HCT116 (cell line): ENCODE measurements around the gene IL20RA. TPM values are rescaled to one million over a fixed set of nuclear protein-coding genes. Genes with fewer than 3 reads are reported as not detected.

ENCODE experiments used
- ATAC-seq: fragments of 200-7000 bp; cut with Tn5 transposase; 2 replicates; pipeline ENCODE4 v1.9.1; 2020; ENCODE audit warnings: mild to moderate bottlenecking, moderate library complexity
- BruUV-seq: library from RNA; stranded (reverse); fragments of 400-500 nt; replicated peaks from 2 replicates; lab custom pipeline; 2021; lab: Mats Ljungman, UMichigan
- CTCF ChIA-PET: fragments of 300-600 bp; sonication (Branson Sonifier 250); formaldehyde crosslinking; loops from one replicate; lab custom pipeline; 2021; ENCODE audit warnings: antibody characterized with exemption; lab: Charles Lee
- POLR2A ChIA-PET: fragments of 300-600, 350-600 bp; sonication (Branson Sonifier 250); formaldehyde crosslinking; loops from one replicate; lab custom pipeline; 2021; ENCODE audit warnings: antibody characterized with exemption; lab: Charles Lee
- RAD21 ChIA-PET, 2 experiments: fragments of 300-600 bp; sonication (Branson Sonifier 250); formaldehyde crosslinking; loops; one replicate each; lab custom pipeline; 2023; ENCODE audit warnings: low total read pairs in 2 of 2; ENCODE audit not compliant: uncharacterized antibody in 2 of 2, unreplicated experiment in 2 of 2, low non-redundant PET in 1 of 2; lab: Charles Lee
- DNase-seq: peaks from one replicate; pipeline ENCODE4 v3.0.0-alpha.2; 2010; ENCODE audit warnings: low read depth, low spot score
- H2AFZ ChIP-seq: fragments of 200-600 bp; shearing (Covaris generic), sonication (generic); 2 replicates; pipeline ENCODE4 v1.6.1; 2017; ENCODE audit warnings: low read depth, mixed run types, mixed read lengths, antibody characterized with exemption, low read length; ENCODE audit not compliant: poor library complexity, severe bottlenecking
- H3K27ac ChIP-seq: 2 replicates; pipeline ENCODE4 v1.5.1; 2012; ENCODE audit warnings: low read depth, low read length
- H3K27me3 ChIP-seq: fragments of 200-600 bp; sonication (generic); 2 replicates; pipeline ENCODE4 v1.6.1; 2016; ENCODE audit warnings: mixed run types, low read length, mixed read lengths; ENCODE audit not compliant: insufficient read depth
- H3K36me3 ChIP-seq, 2 experiments: fragments of 200-500 bp in 1 of 2; fragments of 200-600 bp in 1 of 2; sonication (Bioruptor generic) in 1 of 2; sonication (generic) in 1 of 2; 2 replicates each; pipeline versions ENCODE4 v1.5.1 to v1.6.1; 2014 to 2016; ENCODE audit warnings: low read length in 2 of 2, inconsistent platforms in 1 of 2, mixed read lengths in 1 of 2, mixed run types in 1 of 2; ENCODE audit not compliant: insufficient read depth in 2 of 2, control insufficient read depth in 1 of 2
- H3K4me1 ChIP-seq, 2 experiments: fragments of 200-600 bp in 1 of 2; sonication (generic) in 1 of 2; 2 replicates each; pipeline versions ENCODE4 v1.5.1 to v1.6.1; 2012 to 2017; ENCODE audit warnings: low read length in 2 of 2, inconsistent platforms in 1 of 2, mild to moderate bottlenecking in 1 of 2, mixed read lengths in 1 of 2, mixed run types in 1 of 2, moderate library complexity in 1 of 2; ENCODE audit not compliant: insufficient read depth in 2 of 2, control insufficient read depth in 1 of 2
- H3K4me2 ChIP-seq: fragments of 200-600 bp; sonication (generic); 2 replicates; pipeline ENCODE4 v1.6.1; 2017; ENCODE audit warnings: mixed run types, low read length, mixed read lengths
- H3K4me3 ChIP-seq, 2 experiments: fragments of 200-600 bp in 1 of 2; sonication (generic) in 1 of 2; replicated peaks in 1 of 2; 2 replicates each; pipeline ENCODE4 v1.5.1; 2011 to 2016; ENCODE audit warnings: low read length in 2 of 2, control low read depth in 1 of 2, low read depth in 1 of 2, mild to moderate bottlenecking in 1 of 2, mixed read lengths in 1 of 2, mixed run types in 1 of 2
- H3K79me2 ChIP-seq: fragments of 200-600 bp; sonication (generic); 2 replicates; pipeline ENCODE4 v1.6.1; 2017; ENCODE audit warnings: mild to moderate bottlenecking, mixed run types, low read length, moderate library complexity, mixed read lengths; ENCODE audit not compliant: insufficient read depth
- H3K9ac ChIP-seq: fragments of 200-600 bp; sonication (generic); 2 replicates; pipeline ENCODE4 v1.6.1; 2016; ENCODE audit warnings: low read length, mixed read lengths
- H3K9me2 ChIP-seq: fragments of 200-600 bp; sonication (generic), shearing (Covaris generic); 2 replicates; pipeline ENCODE4 v1.6.1; 2017; ENCODE audit warnings: mixed run types, mild to moderate bottlenecking, moderate library complexity; ENCODE audit not compliant: insufficient read depth
- H3K9me3 ChIP-seq, 2 experiments: fragments of 200-500 bp in 1 of 2; fragments of 200-600 bp in 1 of 2; sonication (Bioruptor generic) in 1 of 2; sonication (generic) in 1 of 2; 2 replicates each; pipeline ENCODE4 v1.6.1; 2014 to 2017; ENCODE audit warnings: low read length in 2 of 2, mixed read lengths in 2 of 2, inconsistent platforms in 1 of 2, low read depth in 1 of 2, mild to moderate bottlenecking in 1 of 2, mixed run types in 1 of 2, moderate library complexity in 1 of 2; ENCODE audit not compliant: control insufficient read depth in 1 of 2, insufficient read depth in 1 of 2
- H4K20me1 ChIP-seq: fragments of 200-600 bp; sonication (generic), shearing (Covaris generic); 2 replicates; pipeline ENCODE4 v1.6.1; 2017; ENCODE audit warnings: mixed run types, mild to moderate bottlenecking, moderate library complexity; ENCODE audit not compliant: insufficient read depth
- CBX3 ChIP-seq: IDR thresholded peaks from 2 replicates; pipeline ENCODE4 v1.6.1; 2012; ENCODE audit warnings: low read depth
- CEBPB ChIP-seq: IDR thresholded peaks from 2 replicates; pipeline ENCODE4 v1.6.1; 2012; ENCODE audit warnings: low read depth
- EGR1 ChIP-seq: IDR thresholded peaks from 2 replicates; pipeline ENCODE4 v1.6.1; 2012; ENCODE audit warnings: low read depth
- ELF1 ChIP-seq: IDR thresholded peaks from 2 replicates; pipeline ENCODE4 v1.6.1; 2012; ENCODE audit warnings: low read depth, borderline replicate concordance
- EZH2 ChIP-seq: fragments of 200-600 bp; sonication (generic); IDR thresholded peaks from 2 replicates; pipeline ENCODE4 v1.6.1; 2017; ENCODE audit warnings: antibody characterized with exemption, mixed run types
- EZH2phosphoT487 ChIP-seq: fragments of 200-600 bp; IDR thresholded peaks from 2 replicates; pipeline ENCODE4 v1.6.1; 2018; ENCODE audit warnings: antibody characterized with exemption, borderline replicate concordance
- POLR2A ChIP-seq: IDR thresholded peaks from 2 replicates; pipeline ENCODE4 v1.7.0; 2011; ENCODE audit warnings: borderline replicate concordance; ENCODE audit not compliant: insufficient read depth, insufficient read length; ENCODE audit errors: extremely low read depth
- POLR2AphosphoS5 ChIP-seq: IDR thresholded peaks from 2 replicates; pipeline ENCODE4 v1.6.1; 2011; ENCODE audit warnings: mild to moderate bottlenecking, low read depth, low read length, moderate library complexity
- RAD21 ChIP-seq: IDR thresholded peaks from 2 replicates; pipeline ENCODE4 v1.6.1; 2012; ENCODE audit warnings: low read depth, mild to moderate bottlenecking
- SP1 ChIP-seq: IDR thresholded peaks from 2 replicates; pipeline ENCODE4 v1.6.1; 2012; ENCODE audit warnings: low read depth
- SRF ChIP-seq: IDR thresholded peaks from 2 replicates; pipeline ENCODE4 v1.6.1; 2012; ENCODE audit warnings: low read depth
- TCF7L2 ChIP-seq: IDR thresholded peaks from 2 replicates; pipeline ENCODE4 v1.7.0; 2011; ENCODE audit warnings: borderline replicate concordance, inconsistent platforms; ENCODE audit not compliant: insufficient read depth, insufficient read length; ENCODE audit errors: extremely low read depth
- YY1 ChIP-seq: IDR thresholded peaks from 2 replicates; pipeline ENCODE4 v1.6.1; 2011; ENCODE audit warnings: low read length, low read depth, moderate library complexity, mild to moderate bottlenecking; ENCODE audit not compliant: insufficient replicate concordance; ENCODE audit errors: extremely low read depth
- ZFX ChIP-seq: fragments of 450-650 bp; IDR thresholded peaks from 2 replicates; pipeline ENCODE4 v1.6.1; 2017
- intact Hi-C: fragments of 100-400 bp; cut with micrococcal nuclease; formaldehyde crosslinking; loops from 2 replicates; pipeline ENCODE4 v1.10.0; 2022
- total RNA-seq: library from RNA; stranded (reverse); gene quantifications from one replicate; pipeline ENCODE4 v1.2.1, GENCODE V29; 2021; ENCODE audit not compliant: unreplicated experiment
- TF ChIP-seq, protein P1 (sequence below): IDR thresholded peaks from 2 replicates; pipeline ENCODE4 v1.6.1; 2011; ENCODE audit warnings: mild to moderate bottlenecking, low read length, moderate library complexity; ENCODE audit not compliant: insufficient replicate concordance; ENCODE audit errors: extremely low read depth
- TF ChIP-seq, protein P2 (sequence below), 3 experiments: fragments of 200-600 bp in 1 of 3; sonication (generic) in 1 of 3; IDR thresholded peaks in 2 of 3; conservative IDR thresholded peaks in 1 of 3; 2 replicates each; pipeline ENCODE4 v1.5.1; 2012 to 2017; ENCODE audit warnings: low read depth in 2 of 3, low read length in 2 of 3, antibody characterized with exemption in 1 of 3, borderline replicate concordance in 1 of 3, control low read depth in 1 of 3, mild to moderate bottlenecking in 1 of 3, mixed read lengths in 1 of 3, mixed run types in 1 of 3, moderate library complexity in 1 of 3; ENCODE audit not compliant: insufficient read depth in 1 of 3
- TF ChIP-seq, protein P3 (sequence below): IDR thresholded peaks from 2 replicates; pipeline ENCODE4 v1.6.1; 2012
- TF ChIP-seq, protein P4 (sequence below): IDR thresholded peaks from 2 replicates; pipeline ENCODE4 v1.6.1; 2012; ENCODE audit warnings: low read depth

IL20RA gene
- total RNA-seq, 1 experiment from 2014 or later, result 1.1 TPM

GRCh38 chr6:137008204-137008603 lies 36.6 kb downstream of the IL20RA start (continued):
- TF ChIP-seq, protein P1, sequence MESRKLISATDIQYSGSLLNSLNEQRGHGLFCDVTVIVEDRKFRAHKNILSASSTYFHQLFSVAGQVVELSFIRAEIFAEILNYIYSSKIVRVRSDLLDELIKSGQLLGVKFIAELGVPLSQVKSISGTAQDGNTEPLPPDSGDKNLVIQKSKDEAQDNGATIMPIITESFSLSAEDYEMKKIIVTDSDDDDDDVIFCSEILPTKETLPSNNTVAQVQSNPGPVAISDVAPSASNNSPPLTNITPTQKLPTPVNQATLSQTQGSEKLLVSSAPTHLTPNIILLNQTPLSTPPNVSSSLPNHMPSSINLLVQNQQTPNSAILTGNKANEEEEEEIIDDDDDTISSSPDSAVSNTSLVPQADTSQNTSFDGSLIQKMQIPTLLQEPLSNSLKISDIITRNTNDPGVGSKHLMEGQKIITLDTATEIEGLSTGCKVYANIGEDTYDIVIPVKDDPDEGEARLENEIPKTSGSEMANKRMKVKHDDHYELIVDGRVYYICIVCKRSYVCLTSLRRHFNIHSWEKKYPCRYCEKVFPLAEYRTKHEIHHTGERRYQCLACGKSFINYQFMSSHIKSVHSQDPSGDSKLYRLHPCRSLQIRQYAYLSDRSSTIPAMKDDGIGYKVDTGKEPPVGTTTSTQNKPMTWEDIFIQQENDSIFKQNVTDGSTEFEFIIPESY, result no peak
- TF ChIP-seq ELF1 (no peak), CEBPB (no peak), POLR2A (no peak), RAD21 (no peak), EGR1 (no peak), ZFX (no peak), EZH2 (no peak), SRF (no peak), SP1 (no peak)
- TF ChIP-seq, protein P2, sequence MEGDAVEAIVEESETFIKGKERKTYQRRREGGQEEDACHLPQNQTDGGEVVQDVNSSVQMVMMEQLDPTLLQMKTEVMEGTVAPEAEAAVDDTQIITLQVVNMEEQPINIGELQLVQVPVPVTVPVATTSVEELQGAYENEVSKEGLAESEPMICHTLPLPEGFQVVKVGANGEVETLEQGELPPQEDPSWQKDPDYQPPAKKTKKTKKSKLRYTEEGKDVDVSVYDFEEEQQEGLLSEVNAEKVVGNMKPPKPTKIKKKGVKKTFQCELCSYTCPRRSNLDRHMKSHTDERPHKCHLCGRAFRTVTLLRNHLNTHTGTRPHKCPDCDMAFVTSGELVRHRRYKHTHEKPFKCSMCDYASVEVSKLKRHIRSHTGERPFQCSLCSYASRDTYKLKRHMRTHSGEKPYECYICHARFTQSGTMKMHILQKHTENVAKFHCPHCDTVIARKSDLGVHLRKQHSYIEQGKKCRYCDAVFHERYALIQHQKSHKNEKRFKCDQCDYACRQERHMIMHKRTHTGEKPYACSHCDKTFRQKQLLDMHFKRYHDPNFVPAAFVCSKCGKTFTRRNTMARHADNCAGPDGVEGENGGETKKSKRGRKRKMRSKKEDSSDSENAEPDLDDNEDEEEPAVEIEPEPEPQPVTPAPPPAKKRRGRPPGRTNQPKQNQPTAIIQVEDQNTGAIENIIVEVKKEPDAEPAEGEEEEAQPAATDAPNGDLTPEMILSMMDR (IDR thresholded peaks at IDR 0.05 in 2 of 3, conservative IDR thresholded peaks at IDR 0.05 in 1 of 3; ENCODE audit: borderline replicate concordance in 1 of 3, insufficient read depth in 1 of 3, low read depth in 2 of 3, low read length in 2 of 3), result no peak

DNA sequence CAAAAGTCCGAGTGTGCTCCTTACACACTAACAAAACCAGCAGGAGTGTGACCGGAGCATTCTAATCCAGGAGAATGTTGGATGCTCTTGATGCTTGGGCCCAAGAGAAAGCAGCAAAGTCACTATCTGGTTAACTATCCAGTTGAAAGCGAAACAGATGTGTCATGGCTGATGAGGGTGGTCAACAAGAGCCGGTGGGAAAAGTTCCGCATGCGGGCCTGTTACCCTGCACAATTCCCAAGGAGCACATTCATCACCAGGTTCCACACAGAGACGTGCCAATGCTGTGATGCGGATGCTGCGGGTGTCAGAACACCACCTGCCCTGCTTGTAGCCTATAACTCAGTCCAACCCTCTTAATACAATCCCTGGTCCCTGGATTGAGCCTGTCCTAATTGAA lies 38.7 kb downstream of the IL20RA start:
- Histone ChIP-seq H3K79me2 (no peaks in the 10 kb centered on the region), H3K9me2 (no peaks in the 10 kb centered on the region), H3K4me1 (peaks cover 13 to 24% of the 10 kb centered on the region in 2 experiments), H3K4me2 (no peak overlapping the region), H3K27ac (no peak overlapping the region), H3K27me3 (no peaks in the 10 kb centered on the region), H3K9ac (no peak overlapping the region), H3K36me3 (no peaks in the 10 kb centered on the region; a peak in 1 of 4 replicates), H3K9me3 (no peaks in the 10 kb centered on the region), H3K4me3 (no peak overlapping the region), H4K20me1 (no peaks in the 10 kb centered on the region), H2AFZ (no peak overlapping the region)
- DNase-seq (no peak), ATAC-seq (no peak)
- ChIA-PET POLR2A (no interaction called here), CTCF (no interaction called here), RAD21 (no interaction called here)
- BruUV-seq, result no TSS peak
- intact Hi-C loops, result no loop called here
- no peak for TF ChIP-seq RAD21
- no peak for TF ChIP-seq EZH2phosphoT487
- TF ChIP-seq YY1, result no peak
- TF ChIP-seq POLR2AphosphoS5, result no peak
- TF ChIP-seq ZFX, result no peak
- TF ChIP-seq SRF, result no peak
- TF ChIP-seq POLR2A, result no peak
- no peak for TF ChIP-seq SP1
- no peak for TF ChIP-seq EZH2
- TF ChIP-seq, protein P3, sequence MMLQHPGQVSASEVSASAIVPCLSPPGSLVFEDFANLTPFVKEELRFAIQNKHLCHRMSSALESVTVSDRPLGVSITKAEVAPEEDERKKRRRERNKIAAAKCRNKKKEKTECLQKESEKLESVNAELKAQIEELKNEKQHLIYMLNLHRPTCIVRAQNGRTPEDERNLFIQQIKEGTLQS, result no peak
- no peak for TF ChIP-seq TCF7L2
- TF ChIP-seq, protein P4, sequence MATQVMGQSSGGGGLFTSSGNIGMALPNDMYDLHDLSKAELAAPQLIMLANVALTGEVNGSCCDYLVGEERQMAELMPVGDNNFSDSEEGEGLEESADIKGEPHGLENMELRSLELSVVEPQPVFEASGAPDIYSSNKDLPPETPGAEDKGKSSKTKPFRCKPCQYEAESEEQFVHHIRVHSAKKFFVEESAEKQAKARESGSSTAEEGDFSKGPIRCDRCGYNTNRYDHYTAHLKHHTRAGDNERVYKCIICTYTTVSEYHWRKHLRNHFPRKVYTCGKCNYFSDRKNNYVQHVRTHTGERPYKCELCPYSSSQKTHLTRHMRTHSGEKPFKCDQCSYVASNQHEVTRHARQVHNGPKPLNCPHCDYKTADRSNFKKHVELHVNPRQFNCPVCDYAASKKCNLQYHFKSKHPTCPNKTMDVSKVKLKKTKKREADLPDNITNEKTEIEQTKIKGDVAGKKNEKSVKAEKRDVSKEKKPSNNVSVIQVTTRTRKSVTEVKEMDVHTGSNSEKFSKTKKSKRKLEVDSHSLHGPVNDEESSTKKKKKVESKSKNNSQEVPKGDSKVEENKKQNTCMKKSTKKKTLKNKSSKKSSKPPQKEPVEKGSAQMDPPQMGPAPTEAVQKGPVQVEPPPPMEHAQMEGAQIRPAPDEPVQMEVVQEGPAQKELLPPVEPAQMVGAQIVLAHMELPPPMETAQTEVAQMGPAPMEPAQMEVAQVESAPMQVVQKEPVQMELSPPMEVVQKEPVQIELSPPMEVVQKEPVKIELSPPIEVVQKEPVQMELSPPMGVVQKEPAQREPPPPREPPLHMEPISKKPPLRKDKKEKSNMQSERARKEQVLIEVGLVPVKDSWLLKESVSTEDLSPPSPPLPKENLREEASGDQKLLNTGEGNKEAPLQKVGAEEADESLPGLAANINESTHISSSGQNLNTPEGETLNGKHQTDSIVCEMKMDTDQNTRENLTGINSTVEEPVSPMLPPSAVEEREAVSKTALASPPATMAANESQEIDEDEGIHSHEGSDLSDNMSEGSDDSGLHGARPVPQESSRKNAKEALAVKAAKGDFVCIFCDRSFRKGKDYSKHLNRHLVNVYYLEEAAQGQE, result no peak
- TF ChIP-seq CBX3, result no peak
- TF ChIP-seq ELF1, result no peak
